ENCODE data around the gene ETS1.

ETS1 gene

DNA sequence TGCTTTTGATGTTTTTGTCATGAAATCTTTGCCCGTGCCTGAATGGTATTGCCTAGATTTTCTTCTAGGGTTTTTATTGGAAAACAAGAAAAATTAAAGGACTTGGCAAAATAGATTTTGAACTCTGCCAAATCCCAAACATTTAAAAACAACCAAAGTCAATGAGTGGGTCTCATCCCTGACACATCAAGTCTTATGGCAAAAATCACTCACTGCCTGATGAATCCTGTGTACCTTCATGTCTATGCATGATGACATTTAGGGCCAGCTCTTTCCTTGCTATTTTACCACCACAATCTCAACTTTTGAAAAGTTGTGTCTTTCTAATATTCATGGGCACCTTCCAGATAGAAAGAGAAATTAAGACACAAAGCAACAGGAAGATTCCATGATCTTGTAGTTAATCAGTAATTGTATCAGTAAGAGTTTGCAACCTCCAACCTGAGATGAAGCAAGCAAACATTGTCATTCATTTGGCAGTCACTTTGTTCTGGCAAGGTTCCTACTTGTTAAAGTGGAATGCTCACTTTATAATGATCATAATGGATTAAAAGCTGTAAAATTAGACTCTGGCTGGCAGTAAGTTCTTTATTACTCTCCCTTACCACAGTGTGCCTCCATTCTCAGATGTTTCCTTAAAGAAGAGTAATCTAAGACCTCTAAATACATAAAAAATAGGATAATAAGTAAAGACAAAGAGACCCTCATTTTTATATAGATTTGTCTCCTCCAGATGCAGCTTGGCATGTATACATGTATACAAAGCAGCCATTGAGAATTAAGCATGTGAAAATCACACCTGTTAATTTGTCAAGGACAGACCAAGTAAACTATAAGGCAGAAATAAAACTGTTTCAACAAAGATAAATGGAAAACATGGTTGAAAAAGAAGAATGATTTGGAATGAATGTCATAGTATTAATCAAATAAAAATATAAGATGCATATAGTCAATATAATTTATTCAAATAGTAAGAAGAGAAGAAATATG, 51.6 kb downstream of the ETS1 start:
- DNase-seq = no peak

DNA sequence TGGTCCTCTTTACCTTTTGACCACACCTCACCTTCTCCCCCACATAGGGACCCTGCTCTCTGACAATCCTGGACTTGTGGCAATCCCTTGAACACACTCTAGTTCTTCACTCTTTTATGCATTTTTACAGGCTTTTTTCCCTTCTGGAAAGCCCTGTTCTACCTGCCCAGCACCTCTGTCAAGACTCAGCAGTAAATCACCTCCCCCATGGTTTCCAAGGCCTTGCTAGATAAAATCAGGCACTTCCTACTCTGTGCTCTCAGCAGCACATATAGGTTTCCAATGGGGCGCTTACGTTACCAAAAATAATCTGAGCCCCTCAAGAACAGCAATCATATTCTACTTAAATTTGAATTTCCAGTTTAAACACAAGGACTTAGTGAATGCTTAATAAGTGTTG, 53.9 kb downstream of the ETS1 start:
- DNase-seq = no peak

DNA sequence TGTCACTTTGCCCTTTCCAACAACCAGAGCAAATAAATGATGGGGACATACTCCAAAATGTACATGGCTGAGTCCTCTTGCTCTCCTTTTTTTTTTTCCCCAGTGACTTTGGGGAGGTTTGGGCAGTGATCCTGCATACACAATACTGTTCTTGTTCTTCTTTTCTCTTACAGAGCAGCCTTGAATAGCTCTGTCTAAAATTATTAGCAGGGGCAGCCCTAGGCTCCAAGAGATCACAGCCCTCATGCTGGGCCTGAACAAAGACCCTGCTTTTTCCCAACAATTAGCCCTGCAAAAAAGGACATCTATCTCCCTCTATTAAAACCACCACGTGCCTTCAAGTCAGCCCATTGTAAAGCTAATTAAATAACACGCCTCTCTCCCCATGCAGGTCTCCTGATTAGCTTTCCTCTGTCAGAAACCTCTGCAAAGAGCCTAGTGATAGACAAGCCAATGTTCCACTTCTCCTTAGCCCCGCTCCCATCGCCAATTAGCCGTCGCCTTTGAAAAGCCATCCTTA, 54.7 kb downstream of the ETS1 start:
- DNase-seq = no peak

DNA sequence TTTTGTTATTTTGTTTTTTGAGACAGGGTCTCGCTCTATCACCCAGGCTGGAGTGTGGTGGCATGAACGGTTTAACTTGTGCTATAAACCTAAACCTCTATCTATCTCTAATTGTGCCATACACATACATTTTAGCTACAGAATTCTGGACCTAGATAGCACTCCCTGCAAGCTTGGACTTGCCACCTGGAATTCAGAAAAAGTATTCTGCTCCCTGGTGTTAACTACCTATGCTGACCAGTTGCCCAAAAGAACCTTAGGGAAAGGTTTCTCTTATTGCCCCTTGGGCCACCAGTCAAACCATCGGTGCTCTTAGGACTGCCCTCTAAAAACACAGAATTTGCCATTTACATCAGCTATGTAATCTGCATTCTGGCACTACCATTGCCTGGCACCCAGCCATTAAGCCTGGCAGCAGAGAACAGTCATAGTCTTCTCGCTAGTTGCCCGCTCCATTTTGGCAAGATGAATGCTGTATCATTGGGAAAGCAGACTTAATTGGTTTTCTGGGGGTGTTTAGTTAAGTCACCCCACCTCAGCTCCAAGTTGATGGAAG, 55.3 kb downstream of the ETS1 start:
- DNase-seq = no peak

DNA sequence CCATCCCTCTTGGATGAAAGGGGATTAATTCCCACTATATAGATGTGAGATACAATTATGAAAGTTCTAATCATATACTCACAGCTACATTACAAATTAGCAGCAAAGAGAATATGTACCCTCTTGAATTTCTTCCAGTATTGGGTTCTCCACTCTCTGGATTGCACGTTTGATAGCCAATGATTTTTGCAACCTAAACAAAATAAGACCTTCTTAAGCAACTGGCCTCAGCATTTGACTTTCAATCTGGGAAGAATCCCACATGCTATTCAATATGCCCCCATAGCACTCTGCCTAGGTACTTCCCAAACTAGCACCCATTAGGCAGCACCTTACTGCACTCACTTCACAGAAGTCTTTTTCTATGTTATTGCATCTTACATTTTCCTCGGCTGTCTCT, 55.8 kb downstream of the ETS1 start:
- no peak for DNase-seq

DNA sequence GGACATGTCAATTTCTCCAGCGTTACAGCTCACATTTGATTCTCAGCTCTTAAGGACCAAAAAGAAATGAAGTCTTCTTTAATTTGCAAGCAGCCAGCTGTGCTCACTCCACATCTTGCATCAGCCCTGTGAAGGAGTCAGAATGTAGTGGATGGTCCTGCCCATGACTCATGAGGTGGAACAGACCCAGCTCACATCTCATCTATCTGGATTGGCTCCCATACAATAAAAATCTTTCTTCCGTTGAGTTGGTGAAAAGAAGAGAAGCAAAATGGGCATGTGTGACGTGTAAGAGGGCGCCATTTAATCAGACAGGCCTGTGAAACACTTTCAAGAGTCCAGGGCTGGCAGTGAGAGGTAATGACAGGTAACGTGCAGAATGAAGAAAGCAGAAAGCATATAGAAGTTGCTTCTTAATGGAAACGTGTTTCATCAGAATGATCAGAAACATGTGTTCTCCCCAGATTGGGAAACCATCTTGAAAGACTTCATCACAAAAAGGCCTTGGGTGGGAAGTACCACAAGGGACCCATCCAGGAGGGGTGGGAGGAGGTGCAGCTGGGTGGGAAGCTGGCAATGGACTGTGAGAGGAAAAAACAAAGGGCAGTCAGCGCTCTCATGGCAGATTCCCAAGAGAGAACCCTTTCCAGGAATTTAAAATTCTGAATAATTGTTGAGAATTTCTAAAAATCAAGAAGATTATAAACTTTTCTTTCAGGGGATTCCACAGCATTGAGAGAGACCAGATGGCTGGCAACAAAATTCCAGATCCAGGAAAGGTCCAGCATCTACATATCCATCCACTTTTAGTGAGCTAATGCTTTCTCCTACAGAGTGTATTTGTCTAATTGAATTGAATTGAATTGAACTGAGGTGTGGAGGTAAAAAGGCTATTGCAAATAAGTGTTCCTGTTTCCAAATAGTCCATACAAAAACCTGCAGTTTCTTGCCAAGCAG, 57.0 kb downstream of the ETS1 start:
- no peak for DNase-seq

DNA sequence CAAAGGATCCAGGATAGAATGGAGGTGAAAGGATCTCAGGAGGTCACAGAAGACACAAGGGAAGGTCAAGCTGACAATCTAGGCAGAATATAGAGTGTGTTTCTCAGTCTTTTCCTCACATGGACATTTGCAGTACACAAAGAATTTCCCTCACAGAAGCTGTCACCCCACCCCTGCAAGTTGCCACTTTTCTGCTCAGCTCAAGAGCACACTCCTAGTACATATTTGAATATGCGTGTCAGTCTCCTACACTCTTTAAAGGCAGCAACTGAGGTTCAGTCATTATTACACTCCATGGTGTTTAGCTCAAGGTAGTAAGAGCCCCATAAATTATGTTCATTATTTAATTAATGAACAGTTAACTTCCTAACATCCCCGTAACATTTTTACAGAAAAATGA, 59.1 kb downstream of the ETS1 start:
- no peak for DNase-seq

DNA sequence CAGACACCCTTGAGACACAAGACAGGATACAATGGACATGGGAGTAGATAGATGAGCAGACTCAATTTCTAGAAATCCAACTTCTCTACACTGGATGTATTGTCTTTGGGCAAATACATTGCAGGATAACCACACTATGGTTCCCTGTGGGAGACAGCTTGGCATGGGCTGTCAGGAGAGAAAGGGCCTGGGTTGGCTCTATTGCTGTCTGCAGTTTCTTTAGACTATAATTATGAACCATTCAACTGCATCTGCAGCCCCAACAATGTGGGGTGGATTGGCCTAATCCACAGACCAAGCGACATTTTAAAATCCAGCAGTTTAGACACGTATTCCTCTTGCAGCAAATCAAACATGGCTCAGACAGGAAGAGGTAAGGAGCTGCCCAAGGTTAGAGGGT, 60.3 kb downstream of the ETS1 start:
- no peak for DNase-seq

DNA sequence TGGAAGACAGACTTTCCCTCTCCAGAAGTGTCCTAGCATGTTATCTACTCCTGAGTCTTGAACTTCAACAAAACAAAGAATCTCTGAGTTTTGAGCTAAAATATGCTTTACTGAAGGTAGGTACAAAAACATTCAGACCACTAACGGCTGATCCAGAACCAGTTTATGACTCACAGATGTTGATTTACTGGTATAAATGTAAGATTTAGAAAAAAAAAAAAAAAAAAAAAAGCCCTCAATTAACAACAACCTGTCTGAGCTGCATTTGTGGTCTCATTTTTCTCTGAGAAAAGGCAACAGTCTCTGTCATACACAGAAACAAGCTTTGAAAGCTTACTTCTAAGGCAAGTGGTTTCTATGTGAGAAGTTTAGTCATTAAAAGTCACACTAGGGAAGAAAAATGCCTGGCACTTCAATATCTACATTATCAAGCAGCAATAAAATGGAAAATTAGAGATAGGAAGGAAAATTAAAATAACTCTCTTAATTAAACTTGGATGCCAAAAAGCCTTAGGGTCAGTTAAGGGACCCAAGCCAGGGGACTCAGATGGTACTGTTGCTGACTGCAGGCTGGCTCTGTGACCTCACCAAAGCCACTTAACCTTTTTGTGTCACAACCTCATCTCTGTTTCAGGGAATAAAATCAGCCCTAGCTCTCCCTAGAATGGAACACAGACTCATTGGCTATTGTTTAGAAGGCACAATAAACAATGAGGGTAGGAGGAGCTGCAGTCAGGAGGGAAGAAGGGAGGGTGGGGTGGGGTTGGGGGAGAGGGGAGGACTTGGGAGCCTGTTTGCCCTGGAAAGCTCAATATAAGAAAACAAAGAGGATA, 61.7 kb downstream of the ETS1 start:
- no peak for DNase-seq

DNA sequence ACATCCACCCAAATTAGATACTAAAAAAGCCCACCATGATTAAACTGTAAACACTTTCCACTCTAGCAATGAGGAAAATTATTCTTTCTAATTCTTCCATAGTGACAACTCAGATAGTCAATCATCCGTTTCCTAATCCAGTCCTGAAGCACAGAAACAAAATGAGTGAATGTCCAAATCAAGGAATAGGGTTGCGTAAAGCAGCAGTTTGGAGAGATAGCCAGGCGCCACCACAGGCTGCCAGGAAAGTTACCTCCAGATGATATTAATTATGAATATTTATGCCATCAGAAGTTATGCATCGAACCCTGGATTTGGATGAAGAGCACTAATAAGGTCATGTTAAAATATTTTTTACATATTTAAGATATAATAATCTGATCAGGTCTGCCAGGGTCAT, 63.2 kb downstream of the ETS1 start:
- DNase-seq = no peak

DNA sequence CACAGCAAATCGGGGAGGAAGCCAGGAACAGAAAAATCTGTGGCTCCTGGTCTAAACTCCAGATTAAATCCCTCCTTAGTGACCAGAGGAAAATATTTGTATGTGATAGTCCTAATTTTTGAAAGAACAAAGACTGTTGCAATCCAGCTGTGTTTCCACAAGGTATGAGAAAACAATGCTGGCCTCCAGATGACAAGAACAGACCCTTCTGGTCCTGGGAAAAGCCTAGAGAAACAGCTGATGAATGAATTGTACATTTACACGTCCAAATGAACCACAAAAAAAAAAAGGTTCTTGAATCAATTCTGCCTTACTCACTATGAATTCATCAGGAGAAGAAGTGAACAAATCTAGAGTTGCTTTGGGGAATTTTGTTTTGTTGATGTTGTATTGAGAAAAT, 63.7 kb downstream of the ETS1 start:
- DNase-seq = no peak

DNA sequence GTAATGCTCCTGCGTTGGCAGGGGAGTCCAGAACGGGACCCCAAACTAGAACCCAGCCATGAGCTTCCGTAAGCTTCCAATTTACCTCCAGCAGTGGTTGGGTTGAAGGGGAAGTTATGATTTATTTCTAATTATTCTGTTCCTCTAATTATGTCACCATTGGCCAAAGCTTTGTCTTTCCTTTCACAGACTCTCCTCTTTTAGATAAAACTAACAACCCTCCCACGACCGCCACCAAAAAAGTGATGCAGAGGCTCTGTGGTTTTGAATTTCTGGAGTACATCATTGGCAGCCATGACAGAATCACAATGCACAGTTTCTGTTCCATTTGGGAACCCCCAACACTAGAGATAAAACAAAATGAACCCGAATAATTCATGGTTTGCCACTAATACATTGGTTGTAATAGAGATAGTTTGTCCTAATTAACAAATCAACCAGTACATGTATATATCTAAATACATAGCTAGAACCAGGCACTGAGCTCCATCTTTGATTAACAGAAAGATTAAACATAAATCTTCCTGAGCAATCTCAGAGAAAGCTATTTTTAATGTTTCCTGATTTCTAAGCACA, 64.3 kb downstream of the ETS1 start:
- peak; percentile 86 for DNase-seq

DNA sequence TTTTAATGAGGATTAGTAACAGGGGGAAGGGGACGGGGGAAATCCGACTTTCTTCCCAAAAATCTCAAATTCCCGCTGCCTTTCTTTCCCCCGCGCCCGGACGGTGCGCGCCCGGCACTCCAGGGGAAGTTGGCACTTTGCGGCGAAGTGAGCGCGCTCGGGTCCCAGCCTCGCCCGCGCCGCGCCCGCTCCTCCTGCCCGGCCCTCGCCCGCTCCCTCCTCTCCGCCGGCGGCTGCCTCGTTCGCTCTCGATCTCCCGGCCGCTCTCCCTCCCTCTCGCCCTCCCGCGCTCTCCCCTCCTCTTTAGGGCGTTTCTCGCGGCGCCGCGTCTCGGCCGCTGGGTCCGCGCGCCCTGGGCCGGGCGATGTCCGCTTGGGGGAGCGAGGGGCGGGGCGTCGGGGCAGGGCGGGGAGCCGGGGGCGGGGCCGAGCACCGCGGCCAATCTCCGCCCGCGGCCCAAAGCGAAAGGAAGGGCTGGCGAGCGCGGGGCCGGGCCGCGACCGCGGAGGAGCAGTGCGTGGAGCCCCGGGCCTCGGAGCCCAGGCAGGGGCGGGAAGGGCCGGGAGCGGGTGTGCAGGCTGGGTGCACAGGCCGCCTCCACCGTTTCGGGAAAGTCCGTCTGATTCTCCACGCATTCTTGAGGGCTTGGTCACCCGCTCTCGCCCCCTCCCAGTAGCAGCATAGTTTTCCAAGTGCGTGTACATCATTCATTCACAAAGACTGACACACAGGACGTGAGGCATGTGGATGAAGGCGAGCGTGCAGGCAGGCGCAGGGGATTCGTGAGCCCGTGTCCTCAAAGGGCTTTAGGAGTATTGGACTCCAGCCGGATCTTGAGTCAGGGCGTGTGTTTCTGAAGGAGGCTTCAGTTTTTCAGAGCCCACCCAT, 65.1 kb downstream of the ETS1 start:
- DNase-seq = peak; percentile 87

DNA sequence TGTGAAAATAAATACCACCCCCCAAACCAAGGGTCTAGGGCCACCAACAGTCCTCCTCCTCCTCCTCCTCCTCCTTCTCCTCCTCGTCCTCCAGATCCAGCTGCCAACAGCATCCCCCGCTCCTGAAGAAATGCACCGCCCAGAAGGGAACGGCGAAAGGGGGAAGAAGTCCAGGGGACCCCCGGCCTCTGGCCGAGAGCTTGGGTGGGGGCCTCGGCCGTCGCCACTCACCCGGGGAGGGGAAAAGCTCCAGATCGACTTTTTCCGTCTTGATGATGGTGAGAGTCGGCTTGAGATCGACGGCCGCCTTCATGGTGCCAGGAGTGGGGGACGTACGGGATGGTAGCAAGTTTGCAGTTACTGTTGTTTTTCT, 65.7 kb downstream of the ETS1 start:
- DNase-seq = no peak

DNA sequence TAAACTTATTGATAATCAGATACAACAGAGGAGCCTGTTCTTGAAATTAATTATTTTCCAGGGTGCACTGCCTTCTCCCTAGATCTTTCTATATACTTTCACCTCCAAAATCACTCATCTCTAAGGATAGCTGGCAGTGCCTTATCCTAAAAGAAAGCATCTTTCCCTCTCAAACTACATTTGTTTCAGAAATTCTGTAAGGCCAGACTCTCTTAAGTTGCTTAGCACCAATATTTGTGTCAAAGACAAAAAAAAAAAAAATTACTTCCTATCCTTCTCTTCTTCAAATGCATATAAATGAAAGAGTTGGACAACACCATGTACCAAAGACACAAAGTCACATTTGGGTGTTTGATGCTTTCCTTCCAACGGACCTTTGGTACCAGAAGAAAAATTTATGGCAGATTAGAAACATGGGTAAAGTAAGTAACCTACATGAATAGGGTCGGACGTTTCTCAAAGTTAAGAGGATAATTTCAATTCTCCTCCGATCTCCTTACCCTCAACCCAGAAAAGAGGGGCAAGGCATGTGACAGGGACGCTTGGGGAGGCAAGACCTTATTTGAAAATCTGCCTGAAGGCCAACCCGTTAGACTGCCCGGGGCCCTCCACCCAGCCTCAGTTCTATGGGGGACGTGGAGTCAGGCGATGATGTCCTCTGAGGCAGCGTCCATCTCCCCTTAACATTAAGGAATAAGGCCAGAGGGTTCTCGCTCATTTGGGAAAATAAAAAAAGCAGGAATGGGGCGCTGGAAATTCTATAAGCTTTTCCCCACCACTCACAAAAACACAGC, 66.3 kb downstream of the ETS1 start:
- DNase-seq = no peak

DNA sequence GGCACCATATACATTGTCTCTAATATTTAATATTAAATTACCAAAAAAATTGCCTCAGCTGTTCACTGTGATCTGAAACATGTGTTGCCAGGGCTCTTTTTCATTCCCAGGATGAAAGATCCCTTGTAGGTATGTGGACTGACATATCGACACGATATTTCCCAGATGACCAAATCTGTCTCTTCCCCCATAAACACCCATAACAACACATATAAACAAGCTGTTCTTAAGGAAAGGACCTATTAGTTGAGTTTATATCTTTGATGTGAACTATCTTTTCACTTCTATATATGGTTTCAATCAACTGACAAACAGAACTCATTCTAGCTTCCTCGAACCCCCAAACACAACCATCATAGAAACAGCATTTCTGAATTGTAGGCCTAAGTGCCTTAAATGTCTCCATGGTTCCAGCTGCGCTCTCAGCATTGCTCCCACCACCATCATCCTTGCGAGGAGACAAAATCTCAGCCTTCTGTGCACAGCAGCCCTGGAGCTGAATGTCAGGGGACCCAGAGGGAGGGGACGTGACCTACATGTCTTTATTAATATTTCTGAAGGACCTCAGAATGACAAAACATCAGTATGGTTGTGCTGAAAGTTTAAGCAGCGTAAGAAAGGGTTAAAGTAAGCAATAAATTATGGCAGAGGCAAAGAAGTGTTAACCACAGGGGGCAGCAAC, 67.0 kb downstream of the ETS1 start:
- DNase-seq = no peak

DNA sequence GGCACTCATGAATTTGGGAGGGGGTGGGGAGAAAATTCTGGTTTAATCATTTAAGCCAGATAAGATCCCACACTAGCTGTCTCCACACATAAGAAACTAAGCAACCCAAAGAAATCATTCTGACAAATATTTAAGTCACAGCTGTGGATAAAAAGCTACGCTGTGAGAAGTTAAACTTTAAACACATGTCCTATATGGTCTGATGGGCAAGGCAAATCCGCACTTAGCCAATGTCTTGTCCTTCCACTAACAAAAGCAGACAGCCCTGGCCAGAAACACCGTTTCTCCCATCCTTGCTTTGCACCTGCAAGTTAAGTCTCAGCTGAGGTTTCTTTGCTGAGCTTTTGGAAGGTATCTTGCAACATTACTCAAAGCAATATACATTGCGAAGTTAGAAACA, 68.0 kb downstream of the ETS1 start:
- DNase-seq = no peak

DNA sequence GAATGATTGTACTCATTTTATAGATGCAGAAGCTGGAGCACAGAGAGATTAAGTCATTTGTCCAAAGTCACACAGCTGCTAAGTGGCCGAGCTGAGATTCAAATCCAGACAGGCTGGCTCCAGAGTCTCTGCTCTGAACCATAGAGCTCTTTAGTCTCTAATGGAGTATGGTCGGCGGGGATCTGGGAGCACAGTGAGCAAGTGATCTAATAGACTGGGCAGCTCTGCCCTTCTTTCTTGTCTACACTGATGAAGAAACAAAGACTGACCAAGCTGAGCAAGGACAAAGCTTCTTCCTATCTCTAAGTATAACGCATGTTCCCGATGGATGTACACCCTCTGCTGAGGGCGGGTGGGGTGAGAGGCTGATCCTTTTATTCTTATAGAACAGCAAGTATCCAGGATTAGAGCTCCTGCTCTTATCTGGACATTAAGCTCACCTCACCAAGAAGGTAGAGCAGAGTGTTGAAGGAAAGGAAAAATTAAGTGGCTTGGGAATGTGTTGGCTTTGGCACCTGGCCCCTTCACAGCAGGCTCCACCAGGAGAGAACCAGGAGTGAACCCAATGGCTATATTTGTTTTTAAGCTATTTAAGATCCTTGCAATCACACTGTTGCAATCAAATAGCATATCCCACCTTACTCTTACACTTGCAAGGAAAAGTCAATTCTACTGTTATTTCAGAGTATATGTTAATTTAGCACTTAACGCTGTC, 68.7 kb downstream of the ETS1 start:
- DNase-seq = no peak

Measured in stimulated activated CD4-positive, alpha-beta T cell treated with anti-CD3 and anti-CD28 coated beads, Interleukin-4, amount 100 ng/mL, for 24 hours (primary cell).